Stimulated activated CD4-positive, alpha-beta T cell treated with anti-CD3 and anti-CD28 coated beads, Interleukin-12 subunit alpha, Interleukin-12 subunit beta, amount 100 ng/mL, for 4 hours (primary cell): Measurements from ENCODE around the gene CFAP100.

Source experiments
- DNase-seq: peaks from one replicate; pipeline ENCODE4 v3.0.0-alpha.2; 2020

CFAP100 gene

GRCh38 chr3:126446791-126447190 is 52.1 kb downstream of the CFAP100 start:
- DNase-seq, result no peak

GRCh38 chr3:126447456-126448106 is 52.9 kb downstream of the CFAP100 start:
- no peak for DNase-seq

DNA sequence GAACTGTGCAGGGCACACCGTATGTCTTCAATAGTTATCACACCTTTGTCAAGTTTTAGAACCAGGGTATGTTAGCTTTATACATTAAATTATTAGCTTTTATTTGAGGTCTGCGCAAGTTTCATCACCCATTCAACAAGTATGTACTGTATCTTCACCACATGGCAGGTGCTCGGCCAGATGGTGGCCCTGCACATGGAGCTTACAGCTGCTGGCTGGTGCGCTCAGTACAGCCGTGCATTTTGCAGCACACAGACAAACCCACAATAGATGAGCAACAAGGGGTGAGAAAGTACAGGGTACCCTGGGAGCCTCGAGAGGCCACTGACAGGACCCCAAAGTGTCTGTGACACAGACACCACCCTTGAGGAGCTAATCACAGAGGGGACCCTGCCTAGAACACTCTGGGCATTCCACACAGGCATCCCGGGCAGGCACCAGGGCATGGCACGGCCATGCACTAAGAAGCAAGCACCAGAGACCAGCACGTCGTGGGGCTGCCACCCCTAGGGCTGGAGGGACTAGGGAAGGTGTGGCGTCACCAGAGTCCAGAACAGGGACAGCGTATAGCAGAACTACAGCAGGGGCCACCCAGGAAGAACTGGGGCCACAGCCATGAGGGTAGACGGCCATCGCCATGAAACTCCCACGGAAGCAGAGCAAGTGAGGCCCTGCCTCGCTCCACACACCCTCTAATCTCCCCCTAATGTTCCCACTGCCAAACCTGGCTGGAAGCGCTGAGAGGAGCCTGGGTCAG is 53.6 kb downstream of the CFAP100 start:
- DNase-seq, result no peak

GRCh38 chr3:126448893-126449180 is 54.1 kb downstream of the CFAP100 start:
- DNase-seq, result no peak

GRCh38 chr3:126449621-126450051 is 54.9 kb downstream of the CFAP100 start:
- DNase-seq, result no peak

- DNase-seq, result no peak
Observed at GRCh38 chr3:126450219-126450618, 55.5 kb downstream of the CFAP100 start.

DNA sequence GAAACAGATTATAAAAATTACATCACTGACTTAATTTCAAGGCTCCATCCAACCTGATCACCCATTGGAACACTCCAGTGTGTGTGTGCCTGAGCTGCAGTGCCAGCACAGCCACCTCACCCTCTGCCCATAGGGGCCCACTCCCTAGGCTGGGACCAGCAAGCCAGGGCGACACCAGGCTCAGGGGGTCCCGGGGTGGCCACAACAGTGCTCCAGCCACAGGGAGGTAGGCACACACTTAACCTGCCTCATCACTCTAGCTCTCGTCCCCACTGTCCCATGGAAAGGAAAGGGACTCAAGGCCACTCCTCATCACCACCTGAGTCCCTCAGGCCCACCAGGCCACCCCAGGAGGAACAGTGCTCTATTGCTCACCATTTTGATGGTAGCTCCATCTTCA is 56.0 kb downstream of the CFAP100 start:
- no peak for DNase-seq

DNA sequence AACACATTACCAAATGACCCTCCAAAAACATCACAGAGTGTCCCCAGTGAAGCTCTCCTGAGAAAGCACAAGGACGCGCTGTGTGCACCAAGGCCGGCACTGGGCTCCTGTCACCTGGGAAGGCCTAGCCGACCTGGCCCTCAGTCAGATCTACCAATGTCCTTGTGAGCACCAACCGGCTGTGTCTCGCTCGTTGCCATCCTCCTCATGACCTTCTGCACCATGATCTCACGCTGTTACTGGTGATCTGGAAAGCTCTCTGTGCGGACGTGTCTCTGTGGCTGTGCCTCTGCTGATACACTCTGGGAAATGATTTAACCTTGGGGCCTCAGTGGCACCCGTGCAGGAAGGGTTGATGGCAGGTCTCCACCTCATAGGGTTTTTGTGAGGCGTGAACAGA is 56.8 kb downstream of the CFAP100 start:
- DNase-seq, result no peak

GRCh38 chr3:126452213-126452612 is 57.5 kb downstream of the CFAP100 start:
- DNase-seq, result no peak

DNA sequence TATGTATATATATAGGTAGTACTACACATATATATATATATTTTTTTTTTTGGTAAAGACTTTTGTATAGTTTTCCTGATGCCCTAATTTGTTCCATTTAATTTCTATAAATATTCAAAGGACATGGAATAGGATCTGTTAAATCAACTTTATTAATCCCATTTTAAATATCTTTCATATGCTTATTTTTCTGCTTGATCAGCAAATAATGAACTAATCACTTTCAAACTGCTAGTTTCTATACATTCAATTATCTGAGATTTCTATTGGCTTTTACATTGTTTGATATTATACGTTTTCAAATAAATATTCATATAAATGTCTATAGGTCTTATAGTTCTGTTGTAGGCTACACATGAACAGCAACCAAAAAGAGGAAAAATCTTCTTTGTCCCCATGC is 59.3 kb downstream of the CFAP100 start:
- no peak for DNase-seq

GRCh38 chr3:126454437-126455198 is 59.9 kb downstream of the CFAP100 start:
- DNase-seq, result no peak

GRCh38 chr3:126456211-126456610 is 61.5 kb downstream of the CFAP100 start:
- DNase-seq, result no peak

DNA sequence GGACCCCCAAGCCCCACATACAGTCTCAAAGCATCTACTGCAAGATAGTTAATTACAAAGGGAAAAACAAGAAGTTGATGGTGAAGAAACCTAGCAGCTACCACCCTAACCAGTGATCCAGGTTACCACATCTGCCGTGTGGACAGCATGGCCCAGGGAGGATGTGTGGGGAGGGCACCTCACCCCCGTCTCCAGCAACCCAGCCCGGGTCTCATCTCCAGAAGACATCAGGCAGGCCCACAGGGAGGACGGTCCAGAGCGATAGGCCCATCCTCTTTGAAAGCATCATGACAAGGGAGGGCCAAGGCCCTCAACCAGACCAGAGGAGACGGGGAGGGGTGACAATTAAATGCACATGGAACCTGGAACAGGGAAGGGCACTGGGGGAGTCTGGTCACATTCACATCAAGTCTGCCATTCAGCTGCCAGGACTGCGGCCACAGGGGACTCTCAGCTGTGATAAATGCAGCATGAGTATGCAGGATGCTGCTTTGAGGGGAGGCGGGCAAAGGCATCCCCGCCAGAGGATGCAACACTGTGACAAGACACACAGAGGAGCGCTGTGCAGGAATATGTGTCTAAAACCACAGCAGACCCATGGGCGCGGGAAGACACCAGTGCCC is 62.2 kb downstream of the CFAP100 start:
- no peak for DNase-seq

GRCh38 chr3:126459111-126459762 is 64.5 kb downstream of the CFAP100 start:
- DNase-seq, result no peak

GRCh38 chr3:126459763-126460127 is 65.0 kb downstream of the CFAP100 start:
- no peak for DNase-seq

DNA sequence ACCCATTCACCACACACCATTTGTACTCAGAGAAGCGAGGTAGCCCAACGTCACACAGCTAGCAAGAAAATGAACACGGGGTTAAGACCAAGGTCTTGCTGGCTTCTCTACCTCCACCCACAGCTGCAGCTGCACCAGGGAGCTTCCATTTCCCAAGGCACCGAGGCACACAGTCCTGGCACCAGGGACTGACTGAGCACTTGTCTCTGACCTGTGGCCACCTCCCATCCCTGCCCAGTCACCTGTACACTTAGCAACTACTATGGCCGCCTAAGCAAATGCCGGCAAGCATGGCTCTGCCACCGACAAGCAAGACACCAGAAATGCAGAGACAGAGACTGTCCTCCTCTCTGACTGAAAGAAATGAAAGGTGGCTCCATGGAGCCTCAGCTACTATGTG is 65.7 kb downstream of the CFAP100 start:
- DNase-seq, result no peak

DNA sequence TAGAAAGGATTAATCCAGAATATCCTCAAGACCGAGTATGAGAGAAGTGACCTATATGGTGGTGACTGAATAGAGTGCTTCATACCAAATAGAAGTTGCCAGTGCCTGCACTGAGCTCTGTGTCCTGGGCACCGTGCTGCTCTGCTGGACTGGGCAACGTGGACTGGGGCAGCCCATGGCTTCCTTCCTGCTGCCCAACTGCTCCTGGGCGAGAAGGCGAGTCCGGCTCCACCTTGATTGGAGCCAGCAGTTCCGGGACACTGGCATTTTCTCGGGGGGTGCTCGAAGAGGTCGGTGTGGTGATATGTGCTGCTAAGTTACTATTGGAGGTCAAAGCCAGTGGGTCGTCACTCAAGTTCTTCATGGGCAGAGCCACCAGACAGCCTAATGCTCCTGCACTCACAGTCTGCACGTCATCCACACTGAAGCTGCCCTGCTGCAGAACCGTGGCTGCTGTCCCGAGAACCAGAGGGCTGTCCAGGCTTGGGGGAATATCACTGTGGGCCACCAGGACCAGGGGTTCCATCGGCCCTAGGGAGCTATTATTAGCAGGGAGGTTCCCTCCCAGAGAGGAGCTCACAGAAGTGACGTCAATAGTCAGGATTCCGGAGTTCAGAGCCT is 66.9 kb downstream of the CFAP100 start:
- no peak for DNase-seq

DNA sequence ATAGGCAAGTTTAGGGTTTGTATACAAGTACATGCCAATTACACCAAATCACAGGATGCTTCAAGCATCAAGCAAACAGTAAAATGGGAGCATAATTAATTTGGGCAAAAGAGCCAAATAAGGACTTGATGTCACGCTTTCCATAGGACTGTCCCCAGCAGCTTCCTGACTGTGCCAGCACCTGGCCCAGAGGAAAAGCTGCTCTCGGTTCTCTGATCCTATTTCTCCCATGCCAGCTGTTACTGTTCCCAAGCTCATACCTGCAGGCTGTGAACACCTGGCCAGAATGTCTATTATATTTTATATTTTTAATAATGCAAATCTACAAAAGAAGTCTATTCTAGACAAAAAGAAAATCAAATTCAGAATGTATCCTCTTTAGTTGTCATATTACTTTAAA is 68.8 kb downstream of the CFAP100 start:
- DNase-seq, result no peak

- no peak for DNase-seq
Observed at GRCh38 chr3:126464093-126464492, 69.4 kb downstream of the CFAP100 start.

DNA sequence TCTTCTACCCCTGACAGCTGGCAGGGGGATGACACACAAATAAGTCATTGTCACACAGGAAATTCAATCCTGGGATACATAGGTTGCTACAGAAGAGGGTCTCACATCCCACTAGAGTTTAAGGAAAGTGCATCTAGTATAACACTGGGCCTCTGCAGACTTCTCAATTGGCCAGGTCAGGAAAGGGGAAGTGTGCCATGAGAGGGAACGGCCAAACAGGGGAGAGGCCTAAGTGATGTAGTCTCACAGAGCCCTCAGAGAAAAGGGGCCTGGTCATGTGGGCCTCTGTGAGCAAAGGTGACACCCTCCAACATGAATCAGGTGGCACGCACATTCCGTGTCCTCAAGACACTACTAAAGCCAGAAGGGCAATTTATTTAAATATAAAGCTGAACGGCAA is 69.8 kb downstream of the CFAP100 start:
- no peak for DNase-seq

DNA sequence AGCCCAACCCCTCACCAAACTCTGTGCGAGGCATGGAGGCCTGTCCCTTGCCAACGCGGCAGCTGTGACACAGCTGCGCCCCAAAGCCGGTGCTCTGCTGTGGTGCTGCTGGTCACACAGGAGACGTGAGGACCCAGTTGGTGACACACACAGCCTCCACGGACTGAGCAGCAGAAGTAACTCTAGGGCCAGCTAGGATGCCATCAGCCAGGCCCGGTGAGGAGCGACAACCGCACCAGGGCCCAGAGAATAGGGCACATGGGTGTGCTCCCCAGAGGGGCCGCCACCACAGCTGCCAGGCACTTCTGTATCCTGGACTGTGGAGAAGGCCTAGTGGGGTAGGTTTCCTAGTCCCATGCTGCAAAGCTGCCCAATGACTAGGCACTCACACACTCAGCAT is 70.3 kb downstream of the CFAP100 start:
- DNase-seq, result no peak

DNA sequence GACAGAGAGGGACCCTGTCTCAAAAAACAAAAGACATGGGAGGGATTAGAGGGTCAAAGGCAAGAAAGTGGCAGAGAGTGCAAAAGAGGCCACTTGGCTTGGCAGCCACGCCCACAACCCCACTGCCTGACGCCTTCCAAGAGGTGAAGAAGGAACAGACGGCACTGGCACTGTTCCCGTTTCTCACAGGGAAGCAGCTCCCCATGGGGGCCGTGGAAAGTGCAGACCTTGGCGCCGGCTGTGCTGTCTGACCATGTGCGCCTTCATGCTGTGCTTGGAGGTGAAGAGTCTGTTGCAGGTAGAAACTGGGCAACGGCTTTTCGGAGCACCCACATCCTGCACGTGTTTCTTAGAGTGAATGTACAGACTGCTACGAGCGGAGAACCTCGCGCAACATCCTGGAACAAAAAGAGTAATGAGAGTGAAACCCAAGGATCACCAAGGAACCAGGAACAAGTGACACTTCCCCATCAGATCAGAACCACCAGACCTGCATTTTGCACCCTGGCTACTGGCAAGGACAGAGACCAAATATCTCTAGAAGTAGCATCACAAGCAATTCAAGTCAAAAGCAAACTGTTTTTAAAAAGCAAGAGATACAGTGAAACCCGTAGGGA is 71.3 kb downstream of the CFAP100 start:
- DNase-seq, result no peak
